PC-3 (cell line): ENCODE measurements around the gene TMEM255B. TPM values are rescaled to one million over a fixed set of nuclear protein-coding genes. Genes with fewer than 3 reads are reported as not detected.

ENCODE experiments used
- ATAC-seq: fragments of 200-7000 bp; cut with Tn5 transposase; 2 replicates; pipeline ENCODE4 v1.9.1; 2020; ENCODE audit warnings: mild to moderate bottlenecking, moderate library complexity
- BruUV-seq: library from RNA; stranded (reverse); fragments of 400-500 nt; replicated peaks from 2 replicates; lab custom pipeline; 2021; lab: Mats Ljungman, UMichigan
- CTCF ChIA-PET: fragments of 300-600 bp; sonication (Branson Sonifier 250); formaldehyde crosslinking; loops from one replicate; lab custom pipeline; 2022; ENCODE audit warnings: antibody characterized with exemption; lab: Charles Lee
- POLR2A ChIA-PET: fragments of 300-600 bp; sonication (Branson Sonifier 250); formaldehyde crosslinking; loops from one replicate; lab custom pipeline; 2022; ENCODE audit warnings: antibody characterized with exemption; ENCODE audit not compliant: unreplicated experiment; lab: Charles Lee
- DNase-seq: peaks from one replicate; pipeline ENCODE4 v3.0.0-alpha.2; 2015
- H2AFZ ChIP-seq: fragments of 300-600 bp; sonication (generic); 2 replicates; pipeline ENCODE4 v1.6.0; 2016; ENCODE audit warnings: antibody characterized with exemption, low read length
- H3F3A ChIP-seq: fragments of 300-600 bp; sonication (generic); one replicate; pipeline ENCODE4 v1.6.0; 2017; ENCODE audit warnings: antibody characterized with exemption, low read length, control low read depth, mild to moderate bottlenecking; ENCODE audit not compliant: unreplicated experiment
- H3K27ac ChIP-seq: fragments of 300-600 bp; sonication (generic); 2 replicates; pipeline ENCODE4 v1.5.1; 2016; ENCODE audit warnings: mild to moderate bottlenecking, low read length
- H3K27me3 ChIP-seq: fragments of 300-600 bp; sonication (generic); 2 replicates; pipeline ENCODE4 v1.6.1; 2016; ENCODE audit warnings: low read length, mixed read lengths
- H3K36me3 ChIP-seq: fragments of 300-600 bp; sonication (generic); 2 replicates; pipeline ENCODE4 v1.6.1; 2016; ENCODE audit warnings: low read depth, mixed run types, low read length, mixed read lengths
- H3K4me1 ChIP-seq: fragments of 300-600 bp; sonication (generic); 2 replicates; pipeline ENCODE4 v1.5.1; 2016; ENCODE audit warnings: low read length; ENCODE audit not compliant: insufficient read depth
- H3K4me2 ChIP-seq: fragments of 300-600 bp; sonication (generic); 2 replicates; pipeline ENCODE4 v1.6.0; 2016; ENCODE audit warnings: low read length
- H3K4me3 ChIP-seq: fragments of 300-600 bp; sonication (generic); 2 replicates; pipeline ENCODE4 v1.5.1; 2016; ENCODE audit warnings: mild to moderate bottlenecking, low read length, mixed read lengths
- H3K79me2 ChIP-seq: fragments of 300-600 bp; sonication (generic); 2 replicates; pipeline ENCODE4 v1.6.1; 2017; ENCODE audit warnings: low read length, mixed read lengths
- H3K9ac ChIP-seq: fragments of 300-600 bp; sonication (generic); 2 replicates; pipeline ENCODE4 v1.6.0; 2016; ENCODE audit warnings: mild to moderate bottlenecking, low read length
- H3K9me2 ChIP-seq: fragments of 300-600 bp; sonication (generic); replicated peaks from 2 replicates; pipeline ENCODE4 v1.6.1; 2016; ENCODE audit warnings: mixed run types, low read length, mixed read lengths
- H3K9me3 ChIP-seq: fragments of 300-600 bp; sonication (generic); 2 replicates; pipeline ENCODE4 v1.6.1; 2016; ENCODE audit warnings: low read length, mixed read lengths
- H4K20me1 ChIP-seq: fragments of 300-600 bp; sonication (generic); 2 replicates; pipeline ENCODE4 v1.6.1; 2016; ENCODE audit warnings: low read length, mixed read lengths
- EZH2 ChIP-seq: fragments of 300-600 bp; sonication (generic); IDR thresholded peaks from one replicate; pipeline ENCODE4 v1.6.1; 2017; ENCODE audit warnings: antibody characterized with exemption, mild to moderate bottlenecking, low read length; ENCODE audit not compliant: unreplicated experiment
- EZH2phosphoT487 ChIP-seq: fragments of 300-600 bp; sonication (generic); IDR thresholded peaks from 2 replicates; pipeline ENCODE4 v1.6.1; 2018; ENCODE audit warnings: mild to moderate bottlenecking, antibody characterized with exemption, low read length, borderline replicate concordance
- intact Hi-C: fragments of 100-400 bp; cut with micrococcal nuclease; formaldehyde crosslinking; loops from 2 replicates; pipeline ENCODE4 v1.9.0; 2023
- total RNA-seq: library from RNA; depleted of rRNA; stranded (reverse); fragments of >200 nt; gene quantifications from 2 replicates; pipeline ENCODE4 v1.2.3, GENCODE V29; 2014
- TF ChIP-seq, protein P1 (sequence below): fragments of 300-600 bp; sonication (generic); conservative IDR thresholded peaks from 2 replicates; pipeline ENCODE4 v1.5.1; 2017; ENCODE audit warnings: antibody characterized with exemption, low read depth, mild to moderate bottlenecking, low read length

Gene TMEM255B
- total RNA-seq, 1 experiment from 2014 or later, result 26.9 TPM

DNA sequence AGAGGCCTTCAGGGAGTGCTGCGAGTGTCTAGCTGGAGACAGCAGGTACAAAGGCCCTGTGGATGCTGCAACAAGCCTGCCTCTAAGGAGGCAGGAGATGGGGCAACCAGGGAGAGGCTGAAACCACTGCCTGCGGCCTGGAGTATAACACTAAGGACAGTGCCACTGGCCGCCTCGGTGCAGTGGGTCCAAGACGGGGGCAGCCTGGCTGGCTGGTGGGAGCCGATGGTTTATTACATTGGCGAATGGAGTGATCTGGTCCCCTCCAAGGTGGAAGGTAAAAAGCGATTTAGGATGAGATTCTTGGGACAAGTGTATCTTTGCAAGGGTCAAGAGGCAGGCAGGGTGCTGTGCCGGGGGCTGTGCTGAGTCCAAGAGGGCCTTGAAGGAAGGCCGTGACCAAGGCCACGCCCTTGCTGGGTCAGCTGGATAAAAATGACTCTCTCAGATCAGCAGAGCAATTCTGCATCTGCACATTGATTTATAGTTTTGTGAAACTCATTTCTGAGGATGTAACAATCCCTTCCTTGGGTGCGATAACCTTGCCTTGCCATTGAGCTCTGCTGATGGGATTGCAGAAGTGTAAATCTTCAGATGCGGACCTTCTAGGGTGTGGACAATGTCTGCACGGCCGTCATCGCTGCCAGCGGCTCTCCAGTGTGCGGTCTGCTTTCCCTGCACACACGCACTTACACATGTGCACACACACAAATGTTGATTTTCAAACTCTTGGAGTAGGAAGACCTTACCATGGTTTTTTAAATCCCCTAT lies 6.0 kb downstream of the TMEM255B start:
- no TSS peak for BruUV-seq
- Histone ChIP-seq H3K9me3 (no peaks in the 10 kb centered on the region), H3K36me3 (no peaks in the 10 kb centered on the region), H3K27ac (no peak overlapping the region), H3K4me2 (no peak overlapping the region), H3K79me2 (peaks cover 23% of the 10 kb centered on the region), H4K20me1 (no peaks in the 10 kb centered on the region), H3K4me3 (no peak overlapping the region), H3K9me2 (no peaks in the 10 kb centered on the region), H3K27me3 (no peaks in the 10 kb centered on the region), H3K4me1 (peaks cover 6% of the 10 kb centered on the region; the same call in 1 of the 2 replicates), H3F3A (no peaks in the 10 kb centered on the region), H2AFZ (no peak overlapping the region), H3K9ac (no peak overlapping the region)
- POLR2A ChIA-PET, result no interaction called here
- TF ChIP-seq EZH2phosphoT487 (no peak), EZH2 (no peak)
- TF ChIP-seq, protein P1, sequence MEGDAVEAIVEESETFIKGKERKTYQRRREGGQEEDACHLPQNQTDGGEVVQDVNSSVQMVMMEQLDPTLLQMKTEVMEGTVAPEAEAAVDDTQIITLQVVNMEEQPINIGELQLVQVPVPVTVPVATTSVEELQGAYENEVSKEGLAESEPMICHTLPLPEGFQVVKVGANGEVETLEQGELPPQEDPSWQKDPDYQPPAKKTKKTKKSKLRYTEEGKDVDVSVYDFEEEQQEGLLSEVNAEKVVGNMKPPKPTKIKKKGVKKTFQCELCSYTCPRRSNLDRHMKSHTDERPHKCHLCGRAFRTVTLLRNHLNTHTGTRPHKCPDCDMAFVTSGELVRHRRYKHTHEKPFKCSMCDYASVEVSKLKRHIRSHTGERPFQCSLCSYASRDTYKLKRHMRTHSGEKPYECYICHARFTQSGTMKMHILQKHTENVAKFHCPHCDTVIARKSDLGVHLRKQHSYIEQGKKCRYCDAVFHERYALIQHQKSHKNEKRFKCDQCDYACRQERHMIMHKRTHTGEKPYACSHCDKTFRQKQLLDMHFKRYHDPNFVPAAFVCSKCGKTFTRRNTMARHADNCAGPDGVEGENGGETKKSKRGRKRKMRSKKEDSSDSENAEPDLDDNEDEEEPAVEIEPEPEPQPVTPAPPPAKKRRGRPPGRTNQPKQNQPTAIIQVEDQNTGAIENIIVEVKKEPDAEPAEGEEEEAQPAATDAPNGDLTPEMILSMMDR, result no peak
- DNase-seq (no peak), ATAC-seq (no peak)
- CTCF ChIA-PET, result no interaction called here
- intact Hi-C loops, result no loop called here

DNA sequence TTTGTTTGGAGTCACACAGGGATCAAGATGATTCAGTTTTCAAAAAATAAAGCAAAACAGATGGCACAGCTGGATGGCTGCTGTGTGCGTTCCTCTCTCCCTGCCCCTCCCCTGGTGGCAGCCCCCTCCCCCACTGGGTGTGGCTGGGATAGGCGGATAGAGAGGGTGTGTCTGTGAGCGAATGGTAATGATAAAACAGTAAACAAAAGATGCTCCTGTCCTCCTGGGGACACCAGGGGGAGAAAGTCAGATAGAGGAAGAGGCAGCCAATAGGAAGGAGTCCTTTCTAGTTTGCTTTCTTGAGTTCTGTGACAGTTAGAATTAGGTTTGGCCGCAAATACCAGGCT lies 6.5 kb downstream of the TMEM255B start:
- POLR2A ChIA-PET, result no interaction called here
- peaks cover 18% of the 10 kb centered on the region for H3K79me2 ChIP-seq
- intact Hi-C loops, result no loop called here
- no peaks in the 10 kb centered on the region for H3F3A ChIP-seq
- H3K27me3 ChIP-seq, result no peaks in the 10 kb centered on the region
- H3K4me2 ChIP-seq, result no peak overlapping the region
- no peak overlapping the region for H3K27ac ChIP-seq
- H3K9me2 ChIP-seq, result no peaks in the 10 kb centered on the region
- DNase-seq (no peak), ATAC-seq (no peak; the same call in 1 of the 2 replicates)
- TF ChIP-seq EZH2, result no peak
- TF ChIP-seq EZH2phosphoT487, result no peak
- TF ChIP-seq, protein P1, result no peak
- no peaks in the 10 kb centered on the region for H3K9me3 ChIP-seq
- peaks cover 6% of the 10 kb centered on the region; the same call in 1 of the 2 replicates for H3K4me1 ChIP-seq
- no TSS peak for BruUV-seq
- no peak overlapping the region for H3K4me3 ChIP-seq
- no peak overlapping the region for H2AFZ ChIP-seq
- H3K9ac ChIP-seq, result no peak overlapping the region
- CTCF ChIA-PET, result no interaction called here
- no peaks in the 10 kb centered on the region for H3K36me3 ChIP-seq
- H4K20me1 ChIP-seq, result no peaks in the 10 kb centered on the region
